Measurements from ENCODE around the gene TSPAN18. TPM values are rescaled to one million over a fixed set of nuclear protein-coding genes. Genes with fewer than 3 reads are reported as not detected.
A peak's percentile ranks its signal among the peaks of the same experiment; 100 is the strongest.

The TSPAN18 gene
- total and polyA plus RNA-seq, 2 of the 4 experiments (the other 2 are of a cell fraction) = 0.36 to 1.1 TPM

GRCh38 chr11:44835296-44835695 lies 108.5 kb downstream of the TSPAN18 start:
- Histone ChIP-seq H3K23ac (ENCODE audit: low read depth, low read length) (no peak overlapping the region), H3K4me2 (ENCODE audit: low read depth, low read length) (no peak overlapping the region), H2BK120ac (ENCODE audit: low read depth, low read length) (no peak overlapping the region), H3K27ac (ENCODE audit: insufficient read depth, low read length) (no peak overlapping the region), H3K79me1 (ENCODE audit: low read depth in 1 of 2, low read length in 2 of 2) (no peaks in the 10 kb centered on the region), H3K9me1 (ENCODE audit: insufficient read depth, low read length) (no peaks in the 10 kb centered on the region), H3K36me3 (ENCODE audit: control insufficient read depth, insufficient read depth, low read length) (no peaks in the 10 kb centered on the region), H3K9ac (ENCODE audit: low read depth, low read length) (no peak overlapping the region), H4K20me1 (ENCODE audit: insufficient read depth, low read length) (no peaks in the 10 kb centered on the region), H2BK5ac (ENCODE audit: low read depth, low read length, poor library complexity, severe bottlenecking) (no peak overlapping the region), H3K4ac (ENCODE audit: low read depth, low read length) (no peak overlapping the region), H2BK20ac (ENCODE audit: low read depth, low read length) (no peak overlapping the region), H2AFZ (replicated peaks; ENCODE audit: low read length, poor library complexity) (no peak overlapping the region), H3K4me3 (ENCODE audit: insufficient read depth, low read depth, low read length) (no peak overlapping the region), H2BK15ac (ENCODE audit: low read depth, low read length) (no peak overlapping the region; the same call in 2 of the 3 replicates), H3K18ac (ENCODE audit: low read depth, low read length) (no peak overlapping the region), H2AK9ac (replicated peaks; ENCODE audit: low read depth, low read length, poor library complexity) (no peak overlapping the region), H4K91ac (ENCODE audit: insufficient read depth, low read depth, low read length) (no peak overlapping the region), H3K4me1 (ENCODE audit: control insufficient read depth, insufficient read depth, low read length) (peaks cover 4% of the 10 kb centered on the region), H3K14ac (replicated peaks; ENCODE audit: low read depth, low read length) (no peak overlapping the region), H3K56ac (ENCODE audit: extremely low read depth, insufficient read depth, low read length) (no peak overlapping the region), H4K5ac (ENCODE audit: low read depth, low read length) (no peak overlapping the region), H2AK5ac (ENCODE audit: low read depth, low read length) (no peak overlapping the region), H4K8ac (ENCODE audit: low read depth in 2 of 2, low read length in 2 of 2) (no peak overlapping the region), H3K9me3 (ENCODE audit: control insufficient read depth, insufficient read depth, low read length) (no peaks in the 10 kb centered on the region), H3K27me3 (ENCODE audit: control insufficient read depth, insufficient read depth, low read length) (peaks cover 17% of the 10 kb centered on the region)
- BruUV-seq (replicated peaks) = no TSS peak
- ATAC-seq (ENCODE audit: low read depth) (no peak), DNase-seq (no peak)
- in situ Hi-C loops (cut with MboI; ENCODE audit: low sequenced_read_pairs) (no loop called here), intact Hi-C loops (cut with micrococcal nuclease) (no loop called here), dilution Hi-C loops (cut with HindIII; ENCODE audit: low sequenced_read_pairs, unreplicated experiment) (no loop called here)
- no CpG with 5 or more reads among the region's 4 CpGs for WGBS, 2 experiments (ENCODE audit: extremely low coverage in 2 of 2, insufficient read length in 1 of 2)
- ChIA-PET POLR2A (ENCODE audit: unreplicated experiment) (no interaction called here), CTCF (interaction anchor here (1.3 to 1.5 kb wide), 2 partner anchors 12 to 52 kb away, joined by 3 to 4 read pairs; no protein-coding TSS in a partner anchor)
- TF ChIP-seq CTCF (conservative IDR thresholded peaks at IDR 0.05; ENCODE audit: low read depth, low read length) (no peak), BHLHE40 (IDR thresholded peaks at IDR 0.05; ENCODE audit: low read depth, low read length) (no peak), MAFK (IDR thresholded peaks at IDR 0.05; ENCODE audit: low read depth, low read length) (peak; percentile 81), MAZ (IDR thresholded peaks at IDR 0.05; ENCODE audit: borderline replicate concordance, low read depth, low read length) (no peak), RCOR1 (IDR thresholded peaks at IDR 0.05; ENCODE audit: insufficient replicate concordance, low read length) (no peak)

All from IMR-90 (cell line).